WERI-Rb-1 (cell line): Measurements from ENCODE around the gene TEAD1.
A peak's percentile ranks its signal among the peaks of the same experiment; 100 is the strongest.

ENCODE experiments used
- DNase-seq: peaks from one replicate; pipeline ENCODE4 v3.0.0-alpha.2; 2020
- H3K27ac ChIP-seq: fragments of 250-450 bp; sonication (Bioruptor Pico); 2 replicates; pipeline ENCODE4 v1.5.1; 2020; ENCODE audit warnings: mild to moderate bottlenecking, moderate library complexity
- H3K27me3 ChIP-seq: fragments of 250-450 bp; sonication (Bioruptor Pico); 2 replicates; pipeline ENCODE4 v1.5.1; 2021; ENCODE audit warnings: mild to moderate bottlenecking, low read depth, moderate library complexity; ENCODE audit not compliant: insufficient read depth, severe bottlenecking
- H3K36me3 ChIP-seq: fragments of 250-450 bp; sonication (Bioruptor Pico); 2 replicates; pipeline ENCODE4 v1.5.1; 2020; ENCODE audit warnings: mild to moderate bottlenecking, moderate library complexity
- H3K4me3 ChIP-seq: 2 replicates; pipeline ENCODE4 v1.5.1; 2011; ENCODE audit warnings: low read depth, mild to moderate bottlenecking, control low read depth, low read length
- H3K9me3 ChIP-seq: fragments of 250-450 bp; sonication (Bioruptor Pico); 2 replicates; pipeline ENCODE4 v1.5.1; 2021; ENCODE audit warnings: mild to moderate bottlenecking, moderate library complexity; ENCODE audit not compliant: severe bottlenecking
- TF ChIP-seq, protein P1 (sequence below): IDR thresholded peaks from 2 replicates; pipeline ENCODE4 v1.5.1; 2011; ENCODE audit warnings: low read depth, mild to moderate bottlenecking, control low read depth, inconsistent platforms, low read length

Gene TEAD1

DNA sequence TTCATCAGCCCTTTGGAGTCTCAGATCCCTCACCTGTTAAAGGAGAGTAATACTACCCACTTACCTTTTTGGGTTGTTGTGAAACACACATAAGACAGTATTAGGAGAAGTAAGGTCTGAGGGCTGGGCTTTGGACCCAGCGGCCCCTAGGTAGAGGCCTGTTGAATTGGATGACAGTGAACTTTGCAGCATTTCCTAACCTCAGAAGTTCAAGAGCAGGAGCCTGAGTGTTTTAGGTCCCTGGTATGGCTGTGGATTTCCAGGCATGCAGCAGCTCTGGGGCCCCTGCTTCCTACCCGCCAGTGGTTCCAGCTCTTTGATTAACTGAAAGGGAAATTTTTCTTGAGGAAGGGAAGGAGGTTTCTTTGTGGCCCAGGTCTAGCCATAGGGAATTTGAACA lies 58.9 kb downstream of the TEAD1 start:
- Histone ChIP-seq H3K27me3 (no peaks in the 10 kb centered on the region), H3K36me3 (no peaks in the 10 kb centered on the region), H3K9me3 (no peaks in the 10 kb centered on the region), H3K27ac (0 out of 2 replicates have a peak overlapping the region, but pooled peaks have one; percentile 6), H3K4me3 (no peak overlapping the region)
- TF ChIP-seq, protein P1, sequence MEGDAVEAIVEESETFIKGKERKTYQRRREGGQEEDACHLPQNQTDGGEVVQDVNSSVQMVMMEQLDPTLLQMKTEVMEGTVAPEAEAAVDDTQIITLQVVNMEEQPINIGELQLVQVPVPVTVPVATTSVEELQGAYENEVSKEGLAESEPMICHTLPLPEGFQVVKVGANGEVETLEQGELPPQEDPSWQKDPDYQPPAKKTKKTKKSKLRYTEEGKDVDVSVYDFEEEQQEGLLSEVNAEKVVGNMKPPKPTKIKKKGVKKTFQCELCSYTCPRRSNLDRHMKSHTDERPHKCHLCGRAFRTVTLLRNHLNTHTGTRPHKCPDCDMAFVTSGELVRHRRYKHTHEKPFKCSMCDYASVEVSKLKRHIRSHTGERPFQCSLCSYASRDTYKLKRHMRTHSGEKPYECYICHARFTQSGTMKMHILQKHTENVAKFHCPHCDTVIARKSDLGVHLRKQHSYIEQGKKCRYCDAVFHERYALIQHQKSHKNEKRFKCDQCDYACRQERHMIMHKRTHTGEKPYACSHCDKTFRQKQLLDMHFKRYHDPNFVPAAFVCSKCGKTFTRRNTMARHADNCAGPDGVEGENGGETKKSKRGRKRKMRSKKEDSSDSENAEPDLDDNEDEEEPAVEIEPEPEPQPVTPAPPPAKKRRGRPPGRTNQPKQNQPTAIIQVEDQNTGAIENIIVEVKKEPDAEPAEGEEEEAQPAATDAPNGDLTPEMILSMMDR: no peak
- no peak for DNase-seq

DNA sequence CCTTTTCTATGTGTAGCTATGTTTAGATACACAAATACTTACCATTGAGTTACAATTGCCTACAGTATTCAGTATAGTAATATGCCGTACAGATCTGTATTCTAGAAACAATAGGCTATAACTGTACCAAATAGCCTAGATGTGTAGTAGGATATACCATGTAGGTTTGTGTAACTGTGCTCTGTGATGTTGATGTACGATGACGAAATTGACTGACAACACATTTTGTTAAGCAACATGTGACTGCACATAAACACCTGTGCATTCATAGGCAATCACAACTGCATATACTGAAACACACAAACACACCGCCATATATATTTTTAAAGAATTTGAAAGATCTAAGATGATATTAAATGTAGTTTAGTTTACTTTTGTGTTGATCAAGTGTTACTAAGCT lies 60.4 kb downstream of the TEAD1 start:
- DNase-seq: no peak
- no peaks in the 10 kb centered on the region for H3K36me3 ChIP-seq

DNA sequence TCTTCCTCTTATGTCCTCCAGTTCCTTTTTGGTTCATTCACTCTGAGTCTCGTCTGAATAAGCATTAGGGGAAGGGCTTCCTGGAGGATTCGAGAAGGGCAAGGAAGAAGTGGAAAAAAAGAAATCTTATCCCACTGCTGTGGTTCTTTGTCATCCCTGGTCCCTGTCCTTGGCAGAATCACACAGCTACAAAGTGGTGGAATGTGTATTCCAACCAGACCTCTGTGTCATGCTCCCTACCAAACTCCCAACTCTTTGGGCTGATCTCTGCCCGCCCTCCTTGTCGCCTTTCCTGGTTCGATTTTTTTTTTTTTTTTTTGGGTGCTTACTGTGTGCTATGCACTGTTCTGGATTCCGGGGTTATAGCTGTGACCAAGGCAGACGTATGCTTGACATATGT lies 61.0 kb downstream of the TEAD1 start:
- Histone ChIP-seq H3K36me3 (no peaks in the 10 kb centered on the region), H3K4me3 (no peak overlapping the region), H3K27me3 (no peaks in the 10 kb centered on the region), H3K27ac (no peak overlapping the region), H3K9me3 (no peaks in the 10 kb centered on the region)
- no peak for DNase-seq
- TF ChIP-seq, protein P1: no peak

More for the DNA sequence above, 60.4 kb downstream of the TEAD1 start:
- TF ChIP-seq, protein P1: no peak
- no peaks in the 10 kb centered on the region for H3K9me3 ChIP-seq
- no peak overlapping the region for H3K27ac ChIP-seq
- H3K27me3 ChIP-seq: no peaks in the 10 kb centered on the region
- no peak overlapping the region for H3K4me3 ChIP-seq

DNA sequence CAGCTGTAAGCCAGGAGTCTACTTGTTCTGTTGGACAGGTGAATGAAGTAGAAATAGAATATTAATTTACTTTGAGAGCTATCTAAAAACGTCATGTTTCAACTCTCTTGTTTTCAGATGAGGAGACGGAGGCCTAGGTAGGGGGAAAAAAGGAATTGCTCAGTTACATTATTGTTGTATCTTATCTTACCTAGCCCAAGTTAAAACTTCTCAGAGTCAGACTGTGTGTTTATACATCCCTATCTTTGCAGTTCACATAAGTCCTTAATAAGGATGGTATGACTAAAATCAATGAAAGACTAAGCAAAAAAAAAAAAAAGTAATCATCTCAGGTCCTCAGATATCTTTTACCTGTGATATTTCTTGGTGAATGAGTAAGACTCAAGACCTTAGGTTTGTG lies 62.8 kb downstream of the TEAD1 start:
- H3K4me3 ChIP-seq: no peak overlapping the region
- H3K27ac ChIP-seq: no peak overlapping the region
- H3K9me3 ChIP-seq: no peaks in the 10 kb centered on the region
- DNase-seq: no peak
- H3K36me3 ChIP-seq: no peaks in the 10 kb centered on the region
- H3K27me3 ChIP-seq: no peaks in the 10 kb centered on the region
- TF ChIP-seq, protein P1: no peak

DNA sequence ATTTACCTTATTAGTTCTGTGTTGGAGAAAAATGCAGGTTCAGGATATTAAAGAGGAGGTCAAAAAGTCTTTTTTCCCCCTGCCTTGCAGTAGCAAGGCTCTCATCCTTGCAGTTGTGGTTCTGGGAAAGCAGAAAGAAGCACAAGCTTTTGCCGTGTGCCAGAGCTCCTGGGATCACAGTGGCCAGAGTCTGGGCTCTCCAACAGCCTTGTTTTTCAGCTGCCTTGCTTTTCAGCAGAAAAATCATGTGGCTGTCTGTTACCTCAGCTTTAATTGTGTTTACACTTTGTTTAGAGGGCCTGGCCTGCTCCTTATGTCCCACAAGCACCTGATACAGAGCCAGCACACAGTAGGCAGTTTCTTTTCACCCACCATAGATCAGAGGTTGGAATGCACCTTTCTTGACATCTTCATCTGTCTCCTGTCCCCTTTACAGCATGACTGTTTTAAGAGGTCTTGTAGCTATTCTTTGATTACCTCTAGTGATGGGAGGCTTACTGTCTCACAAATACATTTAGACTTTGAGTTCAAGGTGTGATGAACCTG lies 67.5 kb downstream of the TEAD1 start:
- H3K9me3 ChIP-seq: no peaks in the 10 kb centered on the region
- TF ChIP-seq, protein P1: no peak
- DNase-seq: no peak
- H3K27ac ChIP-seq: no peak overlapping the region
- H3K27me3 ChIP-seq: no peaks in the 10 kb centered on the region
- H3K36me3 ChIP-seq: no peaks in the 10 kb centered on the region
- H3K4me3 ChIP-seq: no peak overlapping the region

DNA sequence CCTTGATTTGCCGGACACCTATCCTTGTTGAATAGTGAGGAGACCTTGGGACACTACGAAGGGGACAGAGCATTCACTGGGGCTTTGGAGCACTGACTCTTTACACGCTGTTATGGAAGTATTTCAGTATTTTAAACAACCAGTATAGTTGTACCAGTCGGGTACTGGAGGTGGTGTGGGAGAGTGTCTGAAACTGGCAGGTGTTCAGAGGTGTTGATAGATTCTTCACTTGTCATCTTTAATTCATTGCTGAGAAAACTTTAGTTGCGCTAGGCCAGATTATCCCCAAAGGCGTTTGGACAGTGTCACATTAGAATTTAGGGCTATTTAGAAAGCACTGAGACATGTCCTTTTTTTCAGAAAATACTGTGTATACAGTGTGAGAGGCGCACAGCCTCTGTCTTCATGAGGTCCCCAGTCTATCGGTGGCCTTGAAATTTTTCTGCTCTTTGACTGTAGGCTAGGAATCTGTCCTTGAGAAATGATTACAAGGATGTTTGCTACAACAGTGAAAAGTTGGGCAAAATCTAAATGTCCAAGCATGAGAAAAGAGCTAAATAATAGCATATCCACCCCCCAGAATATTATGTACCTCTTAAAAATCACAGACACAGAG lies 69.7 kb downstream of the TEAD1 start:
- Histone ChIP-seq H3K27me3 (no peaks in the 10 kb centered on the region), H3K36me3 (no peaks in the 10 kb centered on the region), H3K4me3 (no peak overlapping the region), H3K9me3 (no peaks in the 10 kb centered on the region), H3K27ac (no peak overlapping the region)
- no peak for DNase-seq
- TF ChIP-seq, protein P1: no peak
